GM18858 (cell line): ENCODE measurements around the gene RNF207.
"Not testable (repeated sequence)": the region's sequence is repeated elsewhere in the genome, so short reads cannot be mapped to it uniquely, and the experiment has no call there.

Experiments
- ATAC-seq: cut with Tn5 transposase; IDR thresholded peaks from one replicate; pipeline ENCODE4 v1.9.1; 2021; ENCODE audit not compliant: unreplicated experiment

The RNF207 gene

DNA sequence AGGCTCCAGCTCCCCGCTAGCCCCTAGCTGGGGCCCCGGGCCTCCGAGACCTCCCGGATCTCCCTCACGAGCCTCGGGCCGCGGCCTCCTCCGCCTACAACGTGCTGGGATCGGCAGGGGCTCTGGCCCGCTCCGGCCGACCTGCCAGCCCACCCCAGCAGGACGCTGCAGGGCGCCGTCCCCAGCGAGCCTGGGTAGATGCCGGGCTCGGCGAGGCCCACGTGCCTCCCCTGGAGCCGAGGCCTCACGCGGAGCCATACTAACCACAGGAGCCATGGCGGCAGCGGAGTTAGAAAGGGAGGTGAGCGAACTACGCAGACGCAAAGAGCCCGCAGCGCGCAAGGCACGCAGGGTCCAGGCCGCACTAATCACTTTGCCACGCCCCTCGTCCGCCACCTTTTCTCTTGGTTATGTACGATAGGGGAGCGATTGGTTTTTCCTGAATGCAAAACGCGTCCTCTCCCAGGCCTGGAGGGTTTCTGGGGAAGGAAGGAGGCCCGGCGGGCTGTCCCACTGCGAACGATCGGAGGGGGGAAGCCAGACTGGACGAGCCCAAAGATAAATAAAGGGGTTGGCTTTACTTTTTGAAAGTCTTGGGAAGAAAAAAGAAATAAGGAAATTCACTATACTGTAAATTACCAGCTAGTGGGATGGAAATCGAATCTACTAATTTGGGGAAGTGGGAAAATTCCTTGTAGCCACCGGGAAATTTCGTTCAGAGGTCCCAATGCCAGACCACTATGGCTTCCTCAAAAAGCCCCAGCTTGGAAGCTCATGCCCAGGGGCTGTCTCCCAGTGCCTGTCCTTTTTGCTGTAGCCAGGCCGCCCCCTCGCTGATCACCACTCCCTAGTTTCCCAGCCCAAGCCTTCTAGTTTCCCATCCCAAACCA lies 6.4 kb upstream of the RNF207 start, which contains the start of gene RPL22:
Gene RPL22 (minus strand): TSS at position 298 of the 890 bp plus-strand sequence. CDS start 22 bp downstream, at position 276.
- ATAC-seq = peak; percentile 85

DNA sequence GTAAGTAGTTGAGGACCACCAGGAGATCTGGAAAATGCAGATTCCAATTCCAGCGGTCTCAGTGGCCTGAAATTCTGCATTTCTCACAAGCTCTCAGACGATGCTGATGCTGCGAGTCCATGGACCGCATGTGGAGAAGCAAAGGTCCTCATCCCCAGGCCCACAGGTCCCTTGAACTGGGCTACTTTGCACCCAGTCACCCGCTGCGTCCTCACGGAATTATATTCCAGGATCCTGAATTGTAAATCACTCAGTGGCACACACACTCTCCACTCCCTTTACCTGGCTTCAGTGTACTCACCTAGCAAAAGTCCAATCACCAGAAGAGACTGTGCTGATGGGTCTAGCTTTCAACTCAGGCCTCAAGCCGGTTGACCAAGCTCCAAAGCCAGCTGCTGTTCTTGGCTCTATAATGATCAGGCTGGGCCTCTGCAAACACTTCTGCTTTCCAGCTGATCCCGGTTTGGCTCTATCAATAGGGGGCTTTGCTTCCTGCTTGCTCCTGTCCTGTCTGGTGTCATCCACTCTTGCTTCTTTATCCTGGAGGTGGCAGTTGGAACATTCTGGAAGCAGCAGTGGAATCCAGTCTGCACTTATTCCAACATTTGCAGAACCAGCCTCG lies 5.6 kb upstream of the RNF207 start:
- no peak for ATAC-seq

- no peak for ATAC-seq
Observed at GRCh38 chr1:6202256-6202655, 3.7 kb upstream of the RNF207 start.

GRCh38 chr1:6206520-6206855 lies 569 bp downstream of the RNF207 start:
- no peak for ATAC-seq

DNA sequence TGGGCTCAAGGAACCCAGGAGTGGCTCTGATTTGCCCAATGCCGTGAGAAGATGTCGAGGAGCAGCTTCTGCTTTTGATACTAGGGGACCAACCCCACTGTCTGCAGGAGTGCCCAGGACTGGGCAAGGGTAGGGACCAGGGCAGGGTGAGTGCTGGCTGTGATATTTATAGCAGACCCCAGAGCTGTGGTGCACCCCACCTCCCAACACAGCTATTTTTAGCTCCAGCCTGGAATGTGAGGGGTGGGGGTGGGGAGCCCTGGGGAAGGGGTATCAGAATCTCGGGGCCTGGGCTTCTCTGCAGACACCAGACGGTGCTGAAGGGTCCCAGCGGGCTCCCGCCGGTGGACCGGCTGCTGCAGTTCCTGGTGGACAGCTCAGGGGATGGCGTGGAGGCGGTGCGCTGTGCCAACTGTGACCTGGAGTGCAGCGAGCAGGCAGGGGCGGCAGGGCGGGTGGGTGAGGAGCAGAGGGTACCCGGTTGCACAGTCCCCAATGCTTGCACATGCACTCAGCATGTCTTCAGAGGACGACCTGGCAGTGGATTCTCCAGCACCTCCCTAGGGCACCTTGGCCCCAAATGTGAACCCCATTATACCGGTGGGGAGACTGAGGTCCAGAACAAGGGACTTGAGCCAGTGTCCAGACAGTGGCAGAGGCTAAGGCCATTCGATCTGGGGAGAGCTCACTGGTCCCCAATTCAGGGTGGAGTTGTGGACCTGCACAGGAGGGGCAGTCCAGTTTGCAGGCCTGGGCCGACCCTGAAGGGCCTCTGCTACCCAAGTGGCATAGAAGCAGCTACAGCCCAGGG lies 1.4 kb downstream of the RNF207 start:
- ATAC-seq = no peak

GRCh38 chr1:6207921-6208320 lies 2.0 kb downstream of the RNF207 start:
- ATAC-seq = no peak

DNA sequence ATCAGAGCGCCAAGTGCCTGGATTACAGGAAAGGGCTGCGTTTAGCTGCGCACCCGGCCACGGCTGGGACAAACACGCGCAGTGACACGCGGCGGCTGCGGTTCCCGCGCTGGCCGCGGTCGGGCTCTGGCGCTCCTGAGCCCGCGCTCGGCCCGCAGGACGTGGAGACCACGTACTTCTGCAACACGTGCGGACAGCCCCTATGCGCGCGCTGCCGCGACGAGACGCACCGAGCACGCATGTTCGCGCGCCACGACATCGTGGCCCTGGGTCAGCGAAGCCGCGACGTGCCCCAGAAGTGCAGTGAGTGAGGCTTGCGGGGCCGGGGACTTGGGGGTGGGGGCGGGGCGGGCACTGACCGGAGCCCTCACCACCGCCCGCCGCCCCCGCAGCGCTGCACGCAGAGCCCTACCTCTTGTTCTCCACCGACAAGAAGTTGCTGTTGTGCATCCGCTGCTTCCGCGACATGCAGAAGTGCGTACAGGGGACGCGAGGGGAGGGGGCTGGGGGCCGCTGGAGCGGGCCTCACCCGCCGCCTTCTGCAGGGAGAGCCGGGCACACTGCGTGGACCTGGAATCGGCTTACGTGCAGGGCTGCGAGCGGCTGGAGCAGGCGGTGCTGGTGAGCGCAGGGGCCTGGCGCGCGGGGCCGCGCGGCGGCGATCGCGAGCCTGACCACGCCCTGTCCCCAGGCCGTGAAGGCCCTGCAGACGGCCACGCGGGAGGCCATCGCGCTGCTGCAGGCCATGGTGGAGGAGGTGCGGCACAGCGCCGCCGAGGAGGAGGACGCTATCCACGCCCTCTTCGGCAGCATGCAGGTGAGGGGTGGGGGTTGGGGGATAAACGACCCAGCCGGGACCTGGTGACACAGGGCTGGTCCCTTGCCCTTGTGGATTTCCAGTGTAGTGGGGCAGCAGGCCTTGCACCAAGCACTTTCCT lies 3.1 kb downstream of the RNF207 start:
- no peak for ATAC-seq

DNA sequence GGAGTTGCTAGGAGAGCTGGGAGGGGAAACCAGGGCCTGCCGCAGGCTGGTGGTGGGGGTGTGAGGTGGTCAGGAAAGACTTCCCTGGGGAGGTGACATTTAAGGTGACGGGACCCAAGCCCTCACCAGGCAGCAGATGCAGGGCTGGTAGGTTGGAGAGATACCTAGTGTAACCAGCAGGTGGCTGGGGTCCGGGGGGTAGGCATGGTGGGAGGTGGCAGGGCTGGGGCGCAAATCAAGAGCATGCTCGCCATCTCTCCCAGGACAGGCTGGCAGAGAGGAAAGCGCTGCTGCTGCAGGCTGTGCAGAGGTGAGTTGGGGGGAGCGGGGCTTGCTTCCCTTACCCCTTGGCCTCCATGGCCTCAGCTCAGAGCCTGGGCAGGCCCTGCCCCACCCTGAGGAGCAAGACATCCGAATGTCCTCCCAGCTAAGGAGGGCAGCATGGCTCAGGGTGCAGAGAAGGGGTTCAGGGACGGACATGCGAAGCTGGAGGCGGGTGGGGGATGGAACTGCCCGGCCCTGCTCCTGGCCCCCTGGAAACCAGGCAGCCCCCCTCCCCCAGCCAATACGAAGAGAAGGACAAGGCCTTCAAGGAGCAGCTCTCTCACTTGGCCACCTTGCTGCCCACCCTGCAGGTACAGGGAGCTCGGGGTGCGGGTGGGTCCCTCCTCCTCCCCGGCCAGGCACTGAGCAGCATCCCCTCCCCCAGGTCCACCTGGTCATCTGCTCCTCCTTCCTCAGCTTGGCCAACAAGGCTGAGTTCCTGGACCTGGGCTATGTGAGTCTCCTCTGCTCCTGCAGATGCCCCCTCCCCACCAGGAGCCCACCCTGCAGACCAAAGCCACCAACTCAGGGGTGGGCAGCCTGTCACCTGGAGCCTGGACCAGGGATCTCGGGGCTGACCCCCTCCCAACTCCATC lies 4.0 kb downstream of the RNF207 start:
- no peak for ATAC-seq

- no peak for ATAC-seq
Observed at GRCh38 chr1:6210591-6211355, 4.9 kb downstream of the RNF207 start.

DNA sequence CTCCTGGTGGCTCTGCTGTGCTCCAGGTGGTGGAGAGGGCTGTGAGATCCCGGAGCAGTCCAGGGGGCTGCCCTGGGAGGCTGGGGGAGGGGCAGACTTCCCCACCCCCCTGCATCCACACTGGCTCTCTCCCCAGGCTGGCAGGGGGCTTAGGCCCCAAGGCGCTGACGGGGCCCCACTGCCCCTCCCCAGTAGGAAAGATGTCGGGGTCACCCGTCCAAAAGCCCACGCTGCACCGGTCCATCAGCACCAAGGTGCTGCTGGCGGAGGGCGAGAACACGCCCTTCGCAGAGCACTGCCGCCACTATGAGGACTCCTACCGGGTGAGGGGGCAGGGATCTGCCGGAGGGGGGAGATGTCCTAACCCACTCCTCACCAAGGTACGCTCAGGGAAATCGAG lies 5.8 kb downstream of the RNF207 start:
- ATAC-seq = no peak

DNA sequence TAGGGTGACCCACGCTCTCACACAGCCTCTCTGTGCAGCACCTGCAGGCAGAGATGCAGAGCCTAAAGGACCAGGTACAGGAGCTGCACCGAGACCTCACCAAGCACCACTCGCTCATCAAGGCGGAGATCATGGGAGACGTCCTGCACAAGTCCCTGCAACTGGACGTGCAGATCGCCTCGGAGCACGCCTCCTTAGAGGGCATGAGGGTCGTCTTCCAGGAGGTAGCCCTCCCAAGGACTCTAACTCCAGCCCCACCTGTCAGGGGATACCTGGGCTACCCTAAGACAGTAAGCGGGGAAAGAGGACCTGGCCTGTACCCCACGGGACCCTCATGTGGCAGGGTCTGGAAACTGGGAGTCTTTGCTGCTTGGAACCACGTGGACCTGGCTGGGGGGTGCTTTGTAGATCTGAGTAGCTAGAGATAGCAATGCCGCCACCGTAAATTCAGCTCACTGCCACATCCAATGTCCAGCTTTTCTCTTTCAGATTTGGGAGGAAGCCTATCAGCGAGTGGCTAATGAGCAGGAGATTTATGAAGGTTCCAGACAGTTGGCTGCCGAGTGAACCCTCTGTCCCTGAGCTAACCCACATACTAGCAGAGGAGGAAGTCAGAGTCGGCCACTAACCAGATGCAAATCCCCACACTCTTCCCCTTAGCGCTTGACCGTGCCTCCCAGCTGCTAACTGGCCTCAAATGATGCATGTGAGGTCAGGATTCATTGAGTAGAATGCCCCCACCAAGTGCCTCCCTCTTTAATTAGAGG lies 6.5 kb downstream of the RNF207 start:
- no peak for ATAC-seq

GRCh38 chr1:6218375-6219164 lies 12.7 kb downstream of the RNF207 start:
- ATAC-seq = no peak

DNA sequence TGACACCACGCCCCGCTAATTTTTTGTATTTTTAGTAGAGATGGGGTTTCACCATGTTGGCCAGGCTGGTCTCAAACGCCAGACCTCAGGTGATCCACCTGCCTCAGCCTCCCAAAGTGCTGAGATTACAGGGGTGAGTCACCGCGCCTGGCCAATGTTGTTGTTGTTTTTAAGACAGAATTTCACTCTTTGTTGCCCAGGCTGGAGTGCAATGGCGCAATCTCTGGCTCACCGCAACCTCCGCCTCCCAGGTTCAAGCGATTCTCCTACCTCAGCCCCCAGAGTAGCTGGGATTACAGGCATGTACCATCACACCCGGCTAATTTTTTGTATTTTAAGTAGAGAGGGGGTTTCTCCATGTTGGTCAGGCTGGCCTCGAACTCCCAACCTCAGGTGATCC lies 13.7 kb downstream of the RNF207 start:
- ATAC-seq = not testable (repeated sequence)

- ATAC-seq = no peak
Observed at GRCh38 chr1:6220236-6220635, 14.3 kb downstream of the RNF207 start.

DNA sequence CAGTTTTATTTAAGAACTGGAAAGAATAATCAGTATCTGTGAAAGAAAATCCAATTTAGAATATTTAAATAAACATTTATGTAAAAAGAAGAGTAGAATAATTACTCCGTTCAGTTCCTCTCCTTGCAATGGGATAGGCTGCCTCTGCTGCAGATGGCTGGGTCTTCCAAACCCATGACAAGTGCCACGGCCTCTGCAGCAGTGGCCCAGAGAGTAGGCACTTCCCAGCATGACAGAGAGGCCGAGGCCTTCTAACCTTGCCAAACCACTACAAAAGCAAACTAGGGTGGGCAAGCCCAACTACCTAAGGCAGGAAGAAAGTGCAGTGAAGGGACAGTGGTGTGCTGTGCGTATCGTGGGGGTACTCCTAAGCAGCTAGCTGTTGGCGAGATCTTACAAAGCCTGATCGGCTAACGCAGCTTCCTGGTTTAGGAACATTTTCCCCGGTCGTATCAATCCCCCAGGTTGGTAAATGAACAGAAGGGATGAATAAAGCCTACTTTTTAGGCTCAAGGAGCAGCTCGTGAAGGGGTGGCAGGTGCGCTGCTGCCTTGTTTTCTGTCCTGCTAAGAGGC lies 15.4 kb downstream of the RNF207 start:
- no peak for ATAC-seq

DNA sequence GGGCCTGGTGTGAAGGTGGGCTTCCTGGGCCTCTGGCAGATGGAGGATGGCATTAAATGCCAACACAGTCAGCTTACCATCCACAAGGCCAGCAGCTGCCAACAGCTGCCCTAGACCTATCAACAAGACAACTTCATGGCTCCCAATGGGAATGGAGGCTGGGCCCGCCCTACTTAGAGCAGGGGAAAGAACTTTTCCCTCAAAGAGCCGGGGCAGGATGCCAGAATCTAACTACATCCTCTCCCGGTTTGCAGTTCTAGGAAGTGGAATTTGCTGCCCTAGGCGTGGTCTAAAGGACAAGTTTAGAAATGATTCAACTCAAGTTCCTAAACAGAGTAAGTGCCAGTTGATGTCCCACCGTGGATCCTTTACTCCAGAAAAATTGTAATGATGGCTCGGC lies 16.7 kb downstream of the RNF207 start:
- no peak for ATAC-seq

GRCh38 chr1:6223617-6224016 lies 17.7 kb downstream of the RNF207 start:
- no peak for ATAC-seq
